ENCODE data around the gene MCEE. TPM values are rescaled to one million over a fixed set of nuclear protein-coding genes. Genes with fewer than 3 reads are reported as not detected.

MCEE gene
- total RNA-seq, 1 donor: 18.8 TPM

- H3K4me3 ChIP-seq (ENCODE audit: low read depth, low read length): no peak overlapping the region
- DNase-seq (ENCODE audit: low read depth): no peak
- TF ChIP-seq, protein P1, sequence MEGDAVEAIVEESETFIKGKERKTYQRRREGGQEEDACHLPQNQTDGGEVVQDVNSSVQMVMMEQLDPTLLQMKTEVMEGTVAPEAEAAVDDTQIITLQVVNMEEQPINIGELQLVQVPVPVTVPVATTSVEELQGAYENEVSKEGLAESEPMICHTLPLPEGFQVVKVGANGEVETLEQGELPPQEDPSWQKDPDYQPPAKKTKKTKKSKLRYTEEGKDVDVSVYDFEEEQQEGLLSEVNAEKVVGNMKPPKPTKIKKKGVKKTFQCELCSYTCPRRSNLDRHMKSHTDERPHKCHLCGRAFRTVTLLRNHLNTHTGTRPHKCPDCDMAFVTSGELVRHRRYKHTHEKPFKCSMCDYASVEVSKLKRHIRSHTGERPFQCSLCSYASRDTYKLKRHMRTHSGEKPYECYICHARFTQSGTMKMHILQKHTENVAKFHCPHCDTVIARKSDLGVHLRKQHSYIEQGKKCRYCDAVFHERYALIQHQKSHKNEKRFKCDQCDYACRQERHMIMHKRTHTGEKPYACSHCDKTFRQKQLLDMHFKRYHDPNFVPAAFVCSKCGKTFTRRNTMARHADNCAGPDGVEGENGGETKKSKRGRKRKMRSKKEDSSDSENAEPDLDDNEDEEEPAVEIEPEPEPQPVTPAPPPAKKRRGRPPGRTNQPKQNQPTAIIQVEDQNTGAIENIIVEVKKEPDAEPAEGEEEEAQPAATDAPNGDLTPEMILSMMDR (IDR thresholded peaks at IDR 0.05; ENCODE audit: insufficient read depth, low read length): no peak
Measured at GRCh38 chr2:71074893-71075395, 55.1 kb downstream of the MCEE start.

DNA sequence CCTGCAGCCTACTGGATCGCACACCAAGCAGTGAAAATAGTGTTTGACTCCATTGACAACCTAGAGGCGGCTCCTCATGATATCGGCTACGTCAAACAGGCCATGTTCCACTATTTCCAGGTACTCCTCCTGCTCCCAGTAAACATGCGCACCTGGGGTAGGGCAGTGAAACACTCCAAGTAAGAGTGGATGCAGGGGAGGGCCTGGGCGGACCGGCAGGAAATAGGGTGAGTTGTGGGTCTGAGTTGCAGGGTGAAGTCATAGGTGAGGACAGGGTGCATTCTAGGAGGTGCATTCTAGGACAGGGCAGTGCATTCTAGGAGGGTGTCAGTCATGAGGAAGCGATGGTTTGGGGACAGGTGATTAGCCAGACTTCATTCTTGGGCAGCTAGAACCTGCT lies 56.6 kb downstream of the MCEE start:
- TF ChIP-seq, protein P1 (IDR thresholded peaks at IDR 0.05; ENCODE audit: insufficient read depth, low read length): no peak
- no peak for DNase-seq (ENCODE audit: low read depth)
- H3K4me3 ChIP-seq (ENCODE audit: low read depth, low read length): no peak overlapping the region

- H3K4me3 ChIP-seq (ENCODE audit: low read depth, low read length): no peak overlapping the region
- TF ChIP-seq, protein P1 (IDR thresholded peaks at IDR 0.05; ENCODE audit: insufficient read depth, low read length): no peak
- DNase-seq (ENCODE audit: low read depth): no peak
Measured at GRCh38 chr2:71072492-71072891, 57.5 kb downstream of the MCEE start.

- no peak overlapping the region for H3K4me3 ChIP-seq (ENCODE audit: low read depth, low read length)
- TF ChIP-seq, protein P1 (IDR thresholded peaks at IDR 0.05; ENCODE audit: insufficient read depth, low read length): no peak
- DNase-seq (ENCODE audit: low read depth): no peak
Measured at GRCh38 chr2:71071681-71072398, 58.2 kb downstream of the MCEE start.

DNA sequence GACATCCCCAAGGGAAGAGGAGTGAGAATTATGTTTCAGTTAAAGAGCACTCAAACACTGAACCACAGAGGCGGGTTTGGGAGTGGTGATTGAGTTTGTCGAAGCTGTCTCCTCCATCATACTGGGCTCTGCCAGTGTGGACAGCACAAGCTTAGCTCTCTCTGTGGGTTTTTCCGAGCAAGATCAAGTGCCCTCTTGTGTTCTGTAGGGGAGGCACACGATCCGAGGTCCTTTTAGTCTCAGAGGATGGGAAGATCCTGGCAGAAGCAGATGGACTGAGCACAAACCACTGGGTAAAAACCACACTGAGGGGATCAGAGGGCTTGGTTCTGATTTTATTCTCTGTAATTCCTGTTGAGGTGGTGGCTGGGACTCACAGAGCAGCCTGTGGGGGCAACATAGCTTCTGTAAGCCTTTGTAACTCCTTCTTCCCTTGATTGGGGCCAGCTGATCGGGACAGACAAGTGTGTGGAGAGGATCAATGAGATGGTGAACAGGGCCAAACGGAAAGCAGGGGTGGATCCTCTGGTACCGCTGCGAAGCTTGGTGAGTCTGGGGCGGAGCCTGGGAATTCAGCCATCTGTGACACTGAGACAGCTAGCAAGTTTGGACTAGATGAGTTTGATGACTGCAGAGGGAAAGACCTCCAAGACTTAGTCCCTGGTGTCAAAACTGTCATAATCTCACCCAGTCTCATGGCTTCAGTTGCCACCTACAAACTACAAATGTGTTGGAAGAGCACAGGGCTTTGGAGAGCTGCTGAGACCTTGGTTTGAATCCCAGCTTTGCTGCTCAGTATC lies 59.5 kb downstream of the MCEE start:
- peak overlapping the region; percentile 99 for H3K4me3 ChIP-seq (ENCODE audit: low read depth, low read length)
- TF ChIP-seq, protein P1 (IDR thresholded peaks at IDR 0.05; ENCODE audit: insufficient read depth, low read length): peak; percentile 58
- peak; percentile 56 for DNase-seq (ENCODE audit: low read depth)

GRCh38 chr2:71069376-71069775 lies 60.7 kb downstream of the MCEE start:
- peak; percentile 22 for DNase-seq (ENCODE audit: low read depth)
- TF ChIP-seq, protein P1 (IDR thresholded peaks at IDR 0.05; ENCODE audit: insufficient read depth, low read length): no peak
- peak overlapping the region; percentile 99 for H3K4me3 ChIP-seq (ENCODE audit: low read depth, low read length)
